GM21619 (cell line): Measurements from ENCODE around the gene CAMTA1.

Source experiments
- ATAC-seq: cut with Tn5 transposase; IDR thresholded peaks from one replicate; pipeline ENCODE4 v1.9.1; 2021; ENCODE audit not compliant: unreplicated experiment

Gene CAMTA1

DNA sequence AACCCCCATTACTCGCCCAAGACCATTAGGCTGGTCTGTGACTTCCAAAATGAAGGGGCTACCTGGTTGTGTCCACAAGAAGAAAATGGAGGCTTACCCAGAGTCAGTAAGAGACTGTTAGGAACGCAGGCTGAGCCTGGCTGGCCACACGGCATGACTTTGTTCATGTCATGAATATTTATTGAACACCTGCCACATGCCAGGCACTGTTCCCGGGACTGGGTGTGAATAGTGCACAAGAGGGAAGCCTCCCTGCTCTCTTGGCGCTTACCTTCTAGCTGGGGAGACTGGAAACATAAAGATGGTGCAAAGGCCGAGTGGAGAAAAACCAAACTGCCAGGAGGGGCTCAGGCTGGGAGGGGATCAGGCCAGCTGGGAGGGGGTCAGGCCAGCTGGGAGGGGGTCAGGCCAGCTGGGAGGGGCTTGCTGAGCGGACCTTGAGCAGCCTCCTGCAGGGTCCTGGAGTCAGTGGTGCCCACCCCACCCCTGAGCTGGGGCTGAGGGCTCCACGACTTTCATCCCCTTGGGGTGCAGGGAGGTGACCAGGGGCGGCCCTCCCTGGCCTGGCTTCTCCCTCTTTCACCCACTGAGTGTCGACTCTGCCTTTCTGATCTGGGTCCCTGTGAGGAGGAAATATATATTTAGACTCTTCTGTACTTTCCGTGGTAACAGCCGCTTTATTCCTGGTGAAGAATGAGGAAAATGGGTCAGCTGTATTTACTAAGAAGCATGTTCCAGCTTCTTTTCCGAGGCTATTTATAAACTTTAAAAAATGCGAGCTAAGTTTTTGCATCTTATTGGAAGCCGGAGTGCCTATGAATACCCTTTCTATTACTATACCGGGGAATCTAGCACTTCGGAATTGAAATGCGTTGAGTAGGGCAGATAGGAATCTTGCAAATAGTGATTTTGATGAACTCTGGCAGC is 139.0 kb downstream of the CAMTA1 start:
- ATAC-seq: no peak

DNA sequence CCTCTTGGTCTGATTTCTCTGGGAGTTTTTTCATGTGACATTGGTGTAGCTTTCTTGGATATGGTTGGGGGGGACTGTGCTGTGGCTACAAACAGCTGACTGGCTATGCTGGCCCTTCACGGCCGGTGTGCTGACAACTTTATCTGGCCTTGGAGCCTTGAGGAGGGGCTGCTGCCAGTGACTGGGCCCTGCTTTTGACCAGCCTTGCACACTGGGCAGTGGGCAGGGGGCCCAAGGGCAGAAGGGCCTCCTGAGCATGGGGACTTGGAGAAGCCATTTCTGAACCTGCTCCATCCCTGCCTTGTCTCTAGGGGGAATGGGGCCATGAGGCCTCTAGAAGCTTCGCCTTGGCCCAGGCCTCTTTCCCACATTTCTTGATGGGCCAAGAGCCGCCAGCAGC is 139.6 kb downstream of the CAMTA1 start:
- ATAC-seq: no peak

DNA sequence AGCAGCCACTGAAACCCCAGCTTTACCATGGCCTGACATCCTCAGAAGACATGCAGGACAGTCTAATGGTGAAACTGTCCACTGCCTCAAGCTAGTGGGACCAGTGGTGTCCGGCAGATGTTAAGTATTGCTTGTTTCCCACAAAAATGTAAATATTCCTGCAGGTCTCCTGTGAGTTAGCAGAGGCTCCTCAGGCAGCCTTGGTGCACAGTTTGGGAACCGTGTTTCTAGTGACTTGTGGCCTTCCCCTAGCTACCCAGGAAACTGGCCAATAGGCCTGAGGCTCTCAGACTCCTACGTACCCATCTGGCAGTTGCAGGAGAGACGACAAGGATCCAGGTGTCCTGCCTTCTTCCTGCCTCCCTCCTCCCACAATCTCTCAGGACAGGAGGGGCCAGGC is 142.4 kb downstream of the CAMTA1 start:
- ATAC-seq: no peak

DNA sequence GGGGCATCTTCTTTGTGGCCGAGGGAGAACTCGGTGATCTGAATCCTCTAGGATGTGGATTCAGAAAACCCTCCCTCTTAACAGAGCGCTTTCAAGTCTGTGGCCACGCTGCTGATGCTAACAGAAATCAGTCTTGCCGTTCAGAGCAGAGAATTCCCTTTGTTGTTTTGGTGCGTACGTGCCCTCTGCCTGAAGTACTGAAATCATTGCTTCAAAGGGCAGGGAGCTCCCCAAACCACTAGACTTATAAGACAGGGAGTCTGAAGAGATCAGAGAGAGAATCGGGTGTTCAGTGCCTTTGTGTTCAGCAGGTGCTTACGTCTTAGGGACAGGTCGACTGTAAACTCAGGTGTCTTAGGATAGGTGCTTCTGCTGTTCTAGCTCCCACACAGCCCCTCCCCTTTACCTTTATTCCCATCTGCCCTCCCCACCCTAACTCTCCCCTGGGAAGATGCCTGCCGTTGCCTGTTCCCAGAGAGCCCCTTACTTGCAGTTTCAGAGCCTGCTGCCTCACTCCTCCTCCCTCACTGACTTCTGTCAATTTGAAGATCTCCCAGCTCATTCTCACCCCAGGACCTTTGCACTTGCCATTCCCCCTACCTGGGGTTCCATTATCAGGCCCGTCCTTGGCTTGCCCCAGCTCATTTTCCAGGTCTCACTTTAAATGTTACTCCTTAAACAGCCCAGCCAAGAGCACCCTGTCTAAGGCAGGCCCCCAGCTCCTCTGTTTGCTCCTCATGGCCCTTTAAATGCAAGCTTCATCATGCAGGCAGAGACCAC is 143.0 kb downstream of the CAMTA1 start:
- no peak for ATAC-seq

DNA sequence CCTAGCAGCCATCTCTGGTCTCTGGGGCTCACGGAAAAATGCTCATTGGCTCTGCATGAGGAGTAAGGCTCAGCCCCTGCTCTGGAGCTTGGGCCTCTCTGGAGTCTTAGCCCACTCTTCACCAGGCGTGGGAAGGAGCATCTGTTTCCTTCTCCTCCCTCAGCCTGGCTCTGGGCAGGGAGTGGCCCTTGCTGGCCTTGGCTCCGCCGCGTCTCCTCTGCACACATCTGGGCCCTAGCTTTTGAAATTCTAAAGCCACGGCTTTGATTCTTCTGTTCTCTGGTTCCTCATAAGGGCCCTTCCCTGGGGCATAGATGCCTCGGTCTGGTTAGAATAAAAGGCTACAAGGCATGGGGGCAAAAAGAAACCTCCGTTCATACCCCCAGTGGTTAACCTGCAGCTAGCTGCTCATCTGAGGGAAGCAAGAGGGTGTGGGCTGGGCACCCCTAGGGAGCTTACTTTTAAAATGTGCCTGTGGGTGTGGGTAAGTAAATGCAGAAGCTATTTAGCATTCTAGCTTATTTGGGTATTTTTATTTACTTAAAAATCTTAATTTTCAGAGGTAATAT is 145.6 kb downstream of the CAMTA1 start:
- ATAC-seq: no peak

DNA sequence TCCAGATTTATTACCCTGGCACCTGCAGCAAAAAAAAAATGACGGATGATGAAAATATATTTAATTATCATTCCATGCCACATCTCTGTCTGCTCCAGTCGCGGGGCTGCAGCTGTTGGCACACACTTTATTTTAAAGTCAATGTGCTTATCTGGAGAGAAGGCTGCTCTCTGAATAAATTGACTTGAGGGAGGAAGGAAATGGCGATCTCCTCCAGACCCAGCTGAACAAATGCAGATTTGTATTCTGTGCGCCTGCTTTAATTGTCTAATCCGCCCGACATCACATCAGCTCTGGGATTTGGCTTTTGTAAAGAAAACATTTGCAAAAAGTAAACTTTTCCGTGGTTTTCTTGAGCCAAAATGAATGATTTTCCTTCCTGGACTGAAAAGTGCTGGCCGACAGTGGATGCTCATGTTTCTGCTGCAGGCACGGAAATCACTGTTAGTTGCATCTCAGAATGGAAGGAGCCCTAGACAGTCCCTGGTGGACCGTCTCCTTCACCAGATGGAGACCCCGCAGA is 150.2 kb downstream of the CAMTA1 start:
- ATAC-seq: no peak

DNA sequence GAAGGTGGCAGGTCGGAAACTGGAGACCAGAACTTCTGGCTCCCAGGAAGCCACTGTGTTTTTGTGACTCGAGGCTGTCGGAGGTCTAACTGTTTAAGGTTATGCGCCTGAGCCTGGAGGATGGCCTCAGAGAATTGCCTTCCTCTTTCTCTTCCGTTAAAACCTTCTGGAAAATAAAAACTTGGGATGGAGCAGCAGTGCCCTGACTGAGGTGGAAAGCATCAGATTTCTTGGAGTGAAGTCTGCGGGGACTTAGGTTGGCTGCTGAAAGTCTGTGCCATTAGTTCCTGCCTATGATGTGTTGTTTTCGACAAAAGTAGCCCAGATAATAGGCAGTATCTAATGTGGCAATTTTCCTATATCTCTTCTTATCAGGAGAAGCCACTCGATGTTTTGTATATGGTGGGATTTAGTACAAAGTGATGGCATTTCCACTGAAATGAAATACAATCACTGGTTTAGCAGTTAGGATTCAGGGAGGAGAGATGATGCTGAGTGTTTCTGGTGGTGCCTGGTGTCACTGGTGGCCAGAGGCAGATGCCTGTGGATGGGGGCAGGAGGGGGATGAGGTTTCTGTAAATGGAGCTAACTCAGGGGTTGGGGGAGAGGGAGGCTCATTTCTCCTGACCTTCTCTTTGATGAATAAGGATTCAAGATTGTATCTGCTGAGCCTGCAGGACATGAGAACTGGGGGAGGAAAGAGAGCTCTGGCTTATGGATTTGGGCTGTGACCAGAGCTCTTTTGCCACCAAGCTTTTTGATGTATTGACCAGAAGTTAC is 150.8 kb downstream of the CAMTA1 start:
- ATAC-seq: no peak

DNA sequence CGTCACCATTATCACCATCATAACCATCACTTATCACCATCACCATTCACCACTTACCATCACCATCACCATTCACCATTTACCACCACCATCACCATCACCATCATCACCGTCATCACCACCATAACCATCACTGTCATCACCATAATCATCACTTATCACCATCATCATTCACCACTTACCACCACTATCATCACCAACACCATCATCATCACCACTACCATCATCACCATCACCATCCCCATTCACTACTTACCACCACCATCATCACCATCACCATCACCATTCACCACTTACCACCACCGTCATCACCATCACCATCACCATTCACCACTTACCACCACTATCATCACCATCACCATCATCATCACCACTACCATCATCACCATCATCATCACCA is 151.8 kb downstream of the CAMTA1 start:
- ATAC-seq: no peak

DNA sequence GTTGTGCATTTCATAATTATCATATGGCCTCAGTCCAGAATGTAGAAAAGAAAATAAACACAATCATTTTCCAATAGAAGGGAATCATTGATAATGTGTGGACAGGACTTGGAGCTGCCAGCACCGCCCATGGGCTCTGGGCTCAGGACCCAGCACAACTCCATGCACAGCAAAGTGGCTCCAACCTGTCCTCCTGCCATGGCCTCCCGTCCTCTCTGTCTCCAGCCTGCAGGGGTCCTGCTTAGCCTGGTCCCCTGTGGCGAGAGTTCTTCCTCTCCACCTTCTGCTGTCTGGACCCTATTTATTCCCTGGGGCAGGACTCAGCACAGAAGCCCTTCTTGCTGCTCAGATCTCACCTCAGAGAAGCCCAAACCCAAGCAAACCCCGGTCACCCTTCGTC is 154.1 kb downstream of the CAMTA1 start:
- ATAC-seq: no peak

DNA sequence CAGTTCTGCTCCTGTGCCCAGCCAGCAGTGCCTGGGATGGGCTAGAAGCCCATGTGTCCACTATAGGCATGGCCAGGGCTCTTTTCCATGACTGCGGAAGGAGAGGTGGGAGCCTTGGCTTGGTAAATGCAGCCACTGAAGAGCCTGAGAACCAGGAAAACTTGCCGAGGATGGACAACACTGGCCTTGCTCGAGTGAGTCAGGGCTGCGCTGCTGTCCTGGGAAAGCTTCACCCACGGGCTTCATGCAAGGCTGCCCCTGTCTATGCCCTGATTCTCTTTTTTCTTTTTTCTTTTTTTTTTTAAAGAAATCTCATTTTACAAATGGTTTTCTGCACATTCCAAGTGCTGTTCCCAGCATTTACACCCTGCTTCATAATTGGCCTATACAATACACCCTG is 156.5 kb downstream of the CAMTA1 start:
- no peak for ATAC-seq

DNA sequence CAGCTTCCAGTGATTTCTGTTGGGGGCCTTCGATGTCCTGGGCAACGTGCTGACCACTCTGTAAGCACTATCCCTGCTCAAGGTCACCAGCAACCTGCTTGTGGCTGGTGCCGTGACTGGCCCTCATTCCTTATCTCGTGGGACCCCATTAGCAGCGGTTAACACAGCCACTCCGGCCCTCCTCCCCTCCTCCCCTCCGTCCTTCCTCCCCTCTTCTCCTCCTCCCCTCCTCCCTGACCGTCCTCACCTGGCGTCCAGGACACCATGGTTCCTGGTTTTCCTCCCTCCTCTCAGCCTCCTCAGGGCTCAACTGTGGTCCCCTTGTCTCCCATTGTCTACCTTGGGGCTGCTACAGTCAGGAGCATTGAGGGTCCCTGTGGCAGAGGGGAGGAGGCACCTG is 157.7 kb downstream of the CAMTA1 start:
- ATAC-seq: no peak

DNA sequence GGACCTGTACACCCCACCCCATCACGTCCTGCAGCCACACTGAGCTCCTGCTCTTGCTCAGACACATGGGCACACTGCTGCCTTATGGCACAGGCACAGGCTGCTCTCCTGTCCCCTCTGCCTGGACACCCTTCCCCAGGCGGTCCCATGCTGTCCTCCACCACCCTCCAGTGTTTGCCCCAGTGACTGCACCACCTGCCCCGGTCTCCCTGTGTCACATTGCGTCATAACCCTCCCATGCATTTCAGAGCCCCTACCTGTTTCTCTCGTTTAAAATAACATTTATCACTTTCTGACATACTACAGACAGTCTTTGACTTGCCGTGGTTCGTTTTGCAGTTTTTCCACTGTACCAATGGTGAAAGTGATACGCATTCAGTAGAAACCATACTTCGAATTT is 159.2 kb downstream of the CAMTA1 start:
- no peak for ATAC-seq

DNA sequence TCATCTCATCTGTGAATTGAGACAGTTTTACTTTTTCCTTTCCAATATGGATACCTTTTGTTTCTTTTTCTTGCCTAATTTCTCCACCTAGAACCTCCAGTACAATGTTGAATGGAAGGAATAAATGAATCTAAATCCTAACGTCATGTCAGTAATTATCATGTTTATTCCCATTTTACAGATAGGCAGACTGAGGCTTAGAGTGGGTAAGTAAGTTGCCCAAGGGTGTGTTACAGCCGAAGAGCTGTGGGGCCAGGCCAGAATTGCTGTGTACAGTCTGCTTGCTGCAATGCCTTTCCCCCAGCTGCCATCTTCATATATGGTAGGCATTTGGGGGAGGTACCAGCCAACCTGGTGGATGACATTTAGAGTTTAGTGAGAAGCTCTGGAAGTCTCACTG is 162.7 kb downstream of the CAMTA1 start:
- no peak for ATAC-seq

DNA sequence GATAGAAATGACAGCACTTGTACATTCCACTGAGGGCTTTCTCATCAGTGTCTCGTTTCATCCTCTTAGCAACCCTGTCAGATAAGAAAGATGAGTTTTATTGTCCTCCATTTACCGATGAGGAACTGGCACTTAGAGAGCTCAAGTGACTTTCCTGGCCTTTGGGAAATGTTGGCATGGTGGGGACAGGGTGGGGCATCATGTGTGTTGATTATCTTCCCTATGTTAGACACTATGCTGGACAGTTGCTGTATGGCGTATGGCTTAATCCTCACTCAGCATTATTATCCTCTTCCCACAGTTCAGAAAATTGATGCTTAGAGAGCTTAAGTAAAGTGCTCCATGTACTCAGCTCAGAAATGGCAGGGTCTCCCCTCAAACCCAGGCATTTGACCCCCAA is 163.2 kb downstream of the CAMTA1 start:
- no peak for ATAC-seq

DNA sequence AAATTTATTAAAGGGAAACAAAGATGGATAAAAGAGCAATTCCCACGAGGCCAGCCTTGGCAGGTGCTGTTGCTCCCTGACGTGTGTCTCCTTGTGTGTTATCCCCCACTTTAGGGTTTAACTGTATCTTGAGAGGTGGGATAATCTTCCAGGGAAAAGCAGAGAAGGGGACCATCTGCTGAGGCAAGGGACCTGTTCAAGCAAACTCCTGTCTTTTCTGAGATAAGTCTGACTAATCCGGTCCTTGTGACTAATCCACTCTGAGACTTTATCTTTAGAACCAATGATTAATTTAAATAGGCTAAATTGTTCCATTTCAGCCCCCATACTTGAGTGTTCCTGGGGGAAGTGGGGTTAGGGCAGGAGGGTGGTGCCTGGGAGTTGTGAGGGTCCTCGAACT is 163.6 kb downstream of the CAMTA1 start:
- ATAC-seq: no peak

DNA sequence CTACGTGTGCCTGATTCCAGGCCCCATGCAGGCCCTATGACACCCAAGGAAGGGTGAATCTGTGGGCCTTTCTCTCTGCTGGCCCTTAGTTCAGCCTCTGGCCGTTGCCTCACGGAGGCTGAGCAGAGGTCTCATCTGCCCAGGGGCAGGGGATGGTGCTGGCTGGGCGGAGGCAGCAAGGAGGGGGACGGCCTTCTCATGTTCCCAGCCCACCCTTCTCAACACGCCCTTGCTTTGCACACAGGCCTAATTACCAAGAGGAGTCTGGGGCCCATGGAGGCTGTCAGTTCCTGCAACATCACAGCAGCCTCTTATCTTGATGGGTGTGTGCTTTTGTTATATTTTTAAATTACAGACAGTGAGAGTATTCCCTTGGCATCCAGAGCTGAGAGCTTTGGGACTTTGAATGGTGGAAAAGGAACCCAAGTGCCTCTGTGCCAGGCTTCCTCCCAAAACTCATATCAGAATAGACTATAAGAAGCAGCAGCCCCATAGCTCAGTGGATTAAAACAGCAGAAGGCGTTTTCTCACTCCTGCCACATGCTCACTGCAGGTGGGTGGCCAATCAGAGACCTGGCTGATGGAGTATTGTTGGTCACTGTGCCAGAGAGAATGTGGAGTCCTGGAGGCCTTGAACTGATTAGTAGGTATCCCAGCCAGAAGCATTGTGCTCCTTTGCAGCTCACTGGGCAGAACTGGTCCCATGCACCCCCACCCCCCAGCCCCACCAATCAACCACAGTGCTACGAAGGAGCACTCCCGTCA is 164.9 kb downstream of the CAMTA1 start:
- no peak for ATAC-seq

DNA sequence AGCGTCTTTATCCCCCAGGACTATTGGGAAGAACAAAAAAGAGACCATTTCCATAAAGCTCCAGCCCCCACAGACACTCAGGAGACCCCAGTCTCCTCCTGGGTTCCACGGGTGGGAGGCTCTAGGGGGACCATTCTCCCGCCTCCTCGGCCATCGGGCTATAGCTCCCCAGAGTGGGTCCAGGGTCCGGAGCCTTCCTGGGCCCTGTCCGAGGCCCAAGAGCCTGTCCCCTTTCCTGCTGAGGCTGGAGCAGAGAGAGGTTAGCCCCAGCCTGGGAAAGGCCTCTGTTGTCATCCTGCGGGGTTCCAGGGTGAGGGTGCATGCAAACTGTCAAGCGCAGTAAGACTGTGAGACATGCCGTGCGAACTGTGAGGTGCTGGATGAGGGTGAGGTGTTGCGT is 166.3 kb downstream of the CAMTA1 start:
- no peak for ATAC-seq

DNA sequence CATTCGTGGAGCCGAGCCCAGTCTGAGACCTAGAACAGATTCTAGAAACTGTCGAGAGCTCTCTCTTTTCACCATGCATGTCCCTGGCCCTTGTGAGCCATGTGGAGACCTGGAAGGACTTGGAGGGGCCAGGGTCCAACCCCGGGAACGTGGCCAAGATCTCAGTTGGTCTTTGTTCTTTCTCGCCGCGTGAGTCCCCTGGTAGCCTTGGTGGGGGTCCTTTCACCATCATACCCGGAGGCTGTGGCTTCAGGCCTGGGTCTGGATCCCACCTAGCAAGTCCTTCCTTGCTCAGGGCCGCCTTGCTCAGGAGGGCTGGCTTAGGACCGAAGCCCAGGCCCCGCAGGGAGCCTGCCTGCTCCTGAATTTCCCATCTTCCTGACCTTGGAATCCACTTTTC is 168.0 kb downstream of the CAMTA1 start:
- no peak for ATAC-seq

DNA sequence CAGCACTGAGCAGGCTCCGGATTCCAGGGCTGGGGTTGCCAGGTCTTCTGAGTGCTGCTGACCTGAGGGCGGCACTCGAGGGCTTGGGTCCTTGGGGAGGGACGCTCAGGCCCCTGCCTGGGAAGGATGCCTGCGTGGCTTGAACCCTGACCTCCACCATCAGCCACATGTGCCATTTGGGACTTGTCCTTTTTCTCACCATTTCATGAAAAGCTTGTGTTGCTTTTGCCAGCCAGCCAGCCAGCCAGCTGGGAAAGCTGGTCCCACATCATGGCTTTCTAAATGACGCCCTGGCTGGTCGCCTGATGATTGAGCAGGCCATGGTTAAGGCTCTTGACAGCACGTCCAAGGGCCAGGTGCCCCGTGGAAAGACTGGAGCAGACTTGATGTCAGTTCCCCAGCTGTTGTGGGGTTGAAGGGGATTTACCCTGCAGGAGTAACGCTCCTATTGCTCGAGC is 168.7 kb downstream of the CAMTA1 start:
- no peak for ATAC-seq

DNA sequence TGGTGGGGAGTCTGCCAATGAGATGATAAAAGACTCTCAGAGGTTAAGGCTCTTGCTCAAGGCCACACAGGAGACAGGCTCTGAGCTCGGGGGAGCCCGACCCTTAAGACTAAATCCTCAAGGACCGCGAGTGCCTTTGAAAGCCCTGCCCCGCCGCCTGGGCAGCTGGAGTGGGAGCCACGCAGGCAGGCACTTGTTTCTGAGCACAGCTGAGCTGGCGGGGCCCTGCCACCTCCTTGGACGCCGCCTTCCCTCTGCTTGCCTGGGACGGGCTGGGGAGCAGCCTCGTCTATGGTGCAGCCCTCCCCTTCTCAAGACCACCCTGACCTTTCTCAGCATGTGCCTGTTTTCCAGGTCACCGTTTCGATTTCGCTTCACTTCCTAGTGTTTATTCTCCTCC is 169.3 kb downstream of the CAMTA1 start:
- no peak for ATAC-seq
